H1 (cell line): ENCODE results near the gene VPS26B. TPM values are rescaled to one million over a fixed set of nuclear protein-coding genes. Genes with fewer than 3 reads are reported as not detected.

ENCODE experiments used
- CTCF ChIA-PET: fragments of 300-600 bp; sonication (Branson Sonifier 250); formaldehyde crosslinking; loops from one replicate; lab custom pipeline; 2021; ENCODE audit not compliant: partially characterized antibody; lab: Charles Lee
- POLR2A ChIA-PET: fragments of 300-600 bp; sonication (Branson Sonifier 250); formaldehyde crosslinking; loops from one replicate; lab custom pipeline; 2021; ENCODE audit warnings: inconsistent platforms; ENCODE audit not compliant: partially characterized antibody; lab: Charles Lee
- DNase-seq, 2 experiments: peaks; one replicate each; pipeline versions ENCODE4 v3.0.0 to v3.0.0-alpha.2; 2010 to 2022; ENCODE audit warnings: low spot score in 2 of 2, low read depth in 1 of 2, mixed read lengths in 1 of 2
- FAIRE-seq: peaks from 2 replicates; lab custom pipeline; 2011; peaks lifted over from hg19 to GRCh38; lab: Jason Lieb, UNC
- H2AFZ ChIP-seq: 2 replicates; pipeline ENCODE4 v1.8.1; 2012; ENCODE audit warnings: low read length, inconsistent platforms
- H2AK5ac ChIP-seq: 2 replicates; pipeline ENCODE4 v1.6.1; 2013; ENCODE audit warnings: low read depth, low read length
- H2BK120ac ChIP-seq: replicated peaks from 2 replicates; pipeline ENCODE3; 2013; ENCODE audit warnings: low read depth, low read length, inconsistent platforms
- H2BK12ac ChIP-seq: 2 replicates; pipeline ENCODE4 v1.6.1; 2013; ENCODE audit warnings: low read depth, low read length
- H2BK15ac ChIP-seq: 2 replicates; pipeline ENCODE4 v1.6.1; 2013; ENCODE audit warnings: low read length
- H2BK20ac ChIP-seq: 2 replicates; pipeline ENCODE4 v1.6.1; 2013; ENCODE audit warnings: low read length
- H2BK5ac ChIP-seq: 2 replicates; pipeline ENCODE4 v1.6.1; 2013; ENCODE audit warnings: low read depth, low read length
- H3K14ac ChIP-seq: 2 replicates; pipeline ENCODE4 v1.6.1; 2013; ENCODE audit warnings: inconsistent platforms; ENCODE audit not compliant: insufficient read length
- H3K18ac ChIP-seq: 2 replicates; pipeline ENCODE4 v1.6.1; 2013; ENCODE audit warnings: low read length; ENCODE audit errors: extremely low read depth
- H3K23ac ChIP-seq: 2 replicates; pipeline ENCODE4 v1.6.1; 2013; ENCODE audit warnings: inconsistent platforms; ENCODE audit not compliant: insufficient read length
- H3K23me2 ChIP-seq: 2 replicates; pipeline ENCODE4 v1.6.1; 2013; ENCODE audit warnings: low read depth, low read length
- H3K27ac ChIP-seq: 2 replicates; pipeline ENCODE4 v1.6.1; 2011; ENCODE audit warnings: low read depth, low read length, inconsistent platforms
- H3K27me3 ChIP-seq, 4 experiments: replicated peaks in 1 of 4; 1 replicate in 1 of 4; 2 replicates in 3 of 4; pipeline versions ENCODE4 v1.6.1 to v1.8.1; 2011 to 2013; ENCODE audit warnings: low read length in 3 of 4, mild to moderate bottlenecking in 3 of 4, inconsistent platforms in 2 of 4, mixed read lengths in 2 of 4, moderate library complexity in 1 of 4; ENCODE audit not compliant: control insufficient read depth in 3 of 4, insufficient read depth in 3 of 4; ENCODE audit errors: extremely low read depth in 1 of 4
- H3K36me3 ChIP-seq, 4 experiments: 2 replicates each; pipeline versions ENCODE4 v1.6.1 to v1.8.1; 2011 to 2013; ENCODE audit warnings: mild to moderate bottlenecking in 4 of 4, low read length in 3 of 4, moderate library complexity in 2 of 4, control low read depth in 1 of 4, inconsistent platforms in 1 of 4; ENCODE audit not compliant: insufficient read depth in 4 of 4, control insufficient read depth in 2 of 4
- H3K4ac ChIP-seq: replicated peaks from 2 replicates; pipeline ENCODE3; 2013; ENCODE audit warnings: low read length, low read depth, mixed read lengths, inconsistent platforms; ENCODE audit not compliant: insufficient read length
- H3K4me1 ChIP-seq, 4 experiments: replicated peaks in 1 of 4; 1 replicate in 1 of 4; 2 replicates in 3 of 4; pipeline versions ENCODE4 v1.6.1 to v1.8.1; 2011 to 2013; ENCODE audit warnings: low read length in 3 of 4, inconsistent platforms in 2 of 4, mixed read lengths in 1 of 4; ENCODE audit not compliant: insufficient read depth in 4 of 4, control insufficient read depth in 3 of 4
- H3K4me2 ChIP-seq, 2 experiments: 2 replicates each; pipeline versions ENCODE4 v1.6.1 to v1.8.1; 2011 to 2013; ENCODE audit warnings: low read depth in 2 of 2, low read length in 2 of 2, control low read depth in 1 of 2, inconsistent platforms in 1 of 2, mild to moderate bottlenecking in 1 of 2; ENCODE audit not compliant: insufficient read depth in 1 of 2
- H3K4me3 ChIP-seq, 4 experiments: fragments of 200-600, 300-600 bp in 1 of 4; sonication (generic), shearing (Covaris generic), sonication (Bioruptor Twin) in 1 of 4; 2 replicates each; pipeline versions ENCODE4 v1.5.1 to v1.8.1; 2011 to 2016; ENCODE audit warnings: low read length in 4 of 4, low read depth in 3 of 4, control low read depth in 2 of 4, inconsistent platforms in 2 of 4, mild to moderate bottlenecking in 2 of 4, mixed read lengths in 1 of 4, moderate library complexity in 1 of 4; ENCODE audit not compliant: insufficient read depth in 2 of 4; ENCODE audit errors: extremely low read depth in 1 of 4
- H3K56ac ChIP-seq: replicated peaks from 2 replicates; pipeline ENCODE3; 2013; ENCODE audit warnings: low read depth, mild to moderate bottlenecking, mixed read lengths, low read length, inconsistent platforms; ENCODE audit not compliant: insufficient read length
- H3K79me1 ChIP-seq: 2 replicates; pipeline ENCODE4 v1.6.1; 2013; ENCODE audit warnings: low read depth, low read length, control low read depth
- H3K79me2 ChIP-seq, 2 experiments: 2 replicates each; pipeline versions ENCODE4 v1.6.1 to v1.8.1; 2012 to 2013; ENCODE audit warnings: low read length in 2 of 2, mild to moderate bottlenecking in 2 of 2, inconsistent platforms in 1 of 2; ENCODE audit not compliant: insufficient read depth in 2 of 2, control insufficient read depth in 1 of 2
- H3K9ac ChIP-seq, 4 experiments: replicated peaks in 1 of 4; 1 replicate in 1 of 4; 2 replicates in 3 of 4; pipeline versions ENCODE4 v1.6.1 to v1.8.1; 2011 to 2013; ENCODE audit warnings: low read depth in 3 of 4, low read length in 3 of 4, control low read depth in 2 of 4, mild to moderate bottlenecking in 2 of 4, moderate library complexity in 2 of 4, inconsistent platforms in 1 of 4; ENCODE audit errors: extremely low read depth in 1 of 4
- H3K9me3 ChIP-seq, 2 experiments: 2 replicates each; pipeline versions ENCODE4 v1.6.1 to v1.8.1; 2012 to 2013; ENCODE audit warnings: mild to moderate bottlenecking in 2 of 2, moderate library complexity in 2 of 2, control low read depth in 1 of 2, inconsistent platforms in 1 of 2, low read depth in 1 of 2, low read length in 1 of 2, mixed read lengths in 1 of 2; ENCODE audit not compliant: insufficient read depth in 2 of 2
- H4K20me1 ChIP-seq, 2 experiments: replicated peaks in 1 of 2; 2 replicates each; pipeline versions ENCODE3 to v1.8.1; 2011 to 2013; ENCODE audit warnings: inconsistent platforms in 2 of 2, low read length in 2 of 2, mild to moderate bottlenecking in 1 of 2; ENCODE audit not compliant: insufficient read depth in 2 of 2, control insufficient read depth in 1 of 2
- H4K5ac ChIP-seq: 2 replicates; pipeline ENCODE4 v1.6.1; 2013; ENCODE audit warnings: low read length, low read depth, mixed read lengths, inconsistent platforms; ENCODE audit not compliant: insufficient read length
- H4K8ac ChIP-seq: 2 replicates; pipeline ENCODE4 v1.8.0; 2013; ENCODE audit warnings: mild to moderate bottlenecking, moderate library complexity, low read length, inconsistent platforms; ENCODE audit not compliant: insufficient read depth; ENCODE audit errors: extremely low read depth
- H4K91ac ChIP-seq: replicated peaks from 2 replicates; pipeline ENCODE3; 2013; ENCODE audit warnings: low read length, mixed read lengths, inconsistent platforms; ENCODE audit not compliant: insufficient read length
- FOSL1 ChIP-seq: IDR thresholded peaks from 2 replicates; pipeline ENCODE4 v1.6.1; 2011; ENCODE audit warnings: mild to moderate bottlenecking, low read depth, low read length, moderate library complexity; ENCODE audit not compliant: insufficient read depth
- HDAC2 ChIP-seq, 2 experiments: fragments of 300-600 bp in 1 of 2; sonication (generic) in 1 of 2; IDR thresholded peaks; 2 replicates each; pipeline ENCODE4 v1.6.1; 2011 to 2012; ENCODE audit warnings: low read depth in 2 of 2, low read length in 2 of 2, mild to moderate bottlenecking in 2 of 2, moderate library complexity in 2 of 2, borderline replicate concordance in 1 of 2, inconsistent platforms in 1 of 2
- KDM1A ChIP-seq: fragments of 200-600, 300-600 bp; sonication (generic); IDR thresholded peaks from 2 replicates; pipeline ENCODE4 v1.7.1; 2016; ENCODE audit warnings: mild to moderate bottlenecking, low read length, borderline replicate concordance
- polyA plus RNA-seq, 7 experiments: library from polyadenylated mRNA; depleted of rRNA in 3 of 7; stranded (reverse) in 5 of 7; unstranded in 2 of 7; fragments of >200 nt in 5 of 7; fragments of 200-250 nt in 2 of 7; gene quantifications; 1 replicate in 5 of 7; 2 replicates in 1 of 7; 4 replicates in 1 of 7; pipeline versions ENCODE4 v1.2.1 to v1.2.3, GENCODE V29; 2011 to 2013; ENCODE audit warnings: missing spikeins in 2 of 7, mixed read lengths in 2 of 7
- total RNA-seq: library from RNA; stranded (reverse); fragmentation: NEBNext Ultra II Directional; extraction: Animal tissue kit (Norgen Biotek cat#: 25700); gene quantifications from 2 replicates; pipeline ENCODE4 v1.2.1, GENCODE V29; 2021

The VPS26B gene
- total and polyA plus RNA-seq, 2 of the 8 experiments (the other 6 are each of a cell fraction or from before 2014, with no cell fraction given) = 18.3 to 27.0 TPM

- H2BK20ac ChIP-seq = no peak overlapping the region
- H3K23ac ChIP-seq = no peak overlapping the region
- no peak overlapping the region for H4K8ac ChIP-seq
- H3K9ac ChIP-seq = no peak overlapping the region
- H4K91ac ChIP-seq = no peak overlapping the region
- H3K4me2 ChIP-seq = no peak overlapping the region
- H4K20me1 ChIP-seq = peaks cover 2 to 4% of the 10 kb centered on the region in 2 experiments
- CTCF ChIA-PET = interaction anchor here (1.1 to 7.1 kb wide), 8 partner anchors 9 to 98 kb away, joined by 3 to 114 read pairs (median 8); partner anchors contain the start of gene GLB1L3
- H3K27me3 ChIP-seq = no peaks in the 10 kb centered on the region
- no peak overlapping the region for H3K27ac ChIP-seq
- no peak overlapping the region for H3K56ac ChIP-seq
- POLR2A ChIA-PET = interaction anchor here (9.2 kb wide), 1 partner anchor 16 kb away, joined by 76 read pairs; the partner anchor contains the start of gene GLB1L3
- no peak overlapping the region for H2AFZ ChIP-seq
- no peak overlapping the region for H3K18ac ChIP-seq
- no peak overlapping the region for H2BK15ac ChIP-seq
- no peak overlapping the region for H2BK120ac ChIP-seq
- no peaks in the 10 kb centered on the region; a peak in 1 of 7 replicates for H3K4me1 ChIP-seq
- H3K14ac ChIP-seq = no peak overlapping the region
- 0 out of 2 replicates have a peak, but pooled peaks cover 3% of the 10 kb centered on the region for H3K23me2 ChIP-seq
- peaks cover 11 to 58% (median 35%) of the 10 kb centered on the region in 4 experiments; a peak in 7 of 8 replicates for H3K36me3 ChIP-seq
- FAIRE-seq (no peak), DNase-seq (no peak)
- H3K4me3 ChIP-seq = no peak overlapping the region
- H2BK12ac ChIP-seq = no peak overlapping the region
- H3K4ac ChIP-seq = no peak overlapping the region
- H2AK5ac ChIP-seq = no peak overlapping the region
- H2BK5ac ChIP-seq = no peak overlapping the region
- H3K79me1 ChIP-seq = peaks cover 15% of the 10 kb centered on the region; the same call in 1 of the 2 replicates
- no peak overlapping the region for H4K5ac ChIP-seq
- no peak for TF ChIP-seq FOSL1
- TF ChIP-seq HDAC2 (IDR thresholded peaks at IDR 0.05; ENCODE audit: borderline replicate concordance in 1 of 2, low read depth in 2 of 2, low read length in 2 of 2) = no peak
- no peak for TF ChIP-seq KDM1A
- no peaks in the 10 kb centered on the region for H3K9me3 ChIP-seq
- peaks cover 0 to 11% of the 10 kb centered on the region in 2 experiments; a peak in 1 of 4 replicates for H3K79me2 ChIP-seq
Observed at GRCh38 chr11:134260503-134260902, 36.0 kb downstream of the VPS26B start.
